GM11168 (cell line): ENCODE data around the gene CEP131.

Experiments used
- in situ Hi-C: fragments of 300-500 bp; cut with MboI; formaldehyde crosslinking; loops from one replicate; pipeline ENCODE4 v1.12.0; 2022; ENCODE audit warnings: low sequenced_read_pairs; ENCODE audit not compliant: unreplicated experiment

The CEP131 gene

GRCh38 chr17:81222906-81223761 lies at the start of gene CEP131:
Gene CEP131, minus strand, starts transcription at chr17:81222965. Its CDS starts 2,909 bp downstream, at chr17:81220056.
- in situ Hi-C loops = no loop called here

DNA sequence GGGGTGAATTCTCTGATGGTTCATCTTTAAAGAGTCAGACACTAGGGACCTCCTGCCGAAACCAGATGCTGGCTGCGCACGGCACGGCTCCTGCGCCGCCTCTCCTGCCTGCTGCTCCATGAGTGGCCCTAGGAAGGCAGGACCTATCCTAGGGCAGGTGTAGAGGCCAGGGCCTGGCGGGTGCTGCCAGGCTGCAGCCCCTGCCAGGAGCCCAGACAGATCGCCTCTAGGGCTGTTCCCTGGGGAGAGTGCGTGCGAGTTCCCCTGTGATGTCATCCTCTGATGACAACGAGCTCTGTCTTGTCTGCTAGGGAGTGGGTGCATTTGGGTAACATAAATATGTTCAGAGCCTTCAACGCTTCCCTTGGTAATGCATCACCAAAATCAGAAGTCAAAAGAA lies 48.5 kb upstream of the CEP131 start:
- in situ Hi-C loops = no loop called here

DNA sequence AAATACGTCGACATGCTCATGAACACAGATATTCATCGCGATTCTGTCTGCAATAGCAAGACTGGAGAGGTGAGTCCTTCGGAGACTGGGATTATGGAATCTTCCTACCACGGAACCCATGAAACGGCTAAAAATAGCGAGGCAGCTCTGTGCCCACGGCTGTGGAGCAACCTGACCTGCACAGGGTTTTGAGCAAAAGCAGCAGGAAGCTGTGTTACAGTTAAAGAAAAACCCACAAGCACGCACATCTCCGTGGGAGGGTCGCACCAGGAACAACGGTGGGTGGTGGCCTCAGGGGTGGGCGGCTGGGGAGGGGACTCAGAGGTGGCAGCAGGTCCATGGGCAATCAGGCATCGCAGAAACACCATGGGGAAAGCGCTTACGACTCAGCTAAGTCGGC lies 47.5 kb upstream of the CEP131 start:
- in situ Hi-C loops = no loop called here

GRCh38 chr17:81267390-81268067 lies 44.8 kb upstream of the CEP131 start:
- in situ Hi-C loops = no loop called here

DNA sequence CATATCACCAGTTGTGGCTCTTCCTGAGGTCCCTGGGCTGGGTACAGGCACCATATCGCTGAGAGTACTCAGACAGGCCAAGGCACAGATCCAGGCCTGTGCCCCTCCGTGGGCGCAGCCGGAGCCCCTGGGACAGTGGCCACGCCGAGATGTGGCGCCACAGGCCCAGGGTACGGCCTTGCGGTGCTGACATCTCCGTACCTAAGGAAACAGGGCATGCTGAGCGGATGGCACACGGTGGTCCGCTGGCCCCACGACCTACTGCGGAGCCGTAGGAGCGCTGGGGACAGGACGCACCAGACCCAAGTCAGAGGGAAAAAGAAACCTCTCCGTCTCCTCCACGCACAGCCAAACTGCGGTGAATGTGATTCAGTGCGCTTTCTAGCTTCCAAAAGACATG lies 42.8 kb upstream of the CEP131 start:
- in situ Hi-C loops = no loop called here

- in situ Hi-C loops = no loop called here
Measured at GRCh38 chr17:81264640-81265039, 41.9 kb upstream of the CEP131 start.

GRCh38 chr17:81263371-81264181 lies 40.8 kb upstream of the CEP131 start:
- in situ Hi-C loops = no loop called here

DNA sequence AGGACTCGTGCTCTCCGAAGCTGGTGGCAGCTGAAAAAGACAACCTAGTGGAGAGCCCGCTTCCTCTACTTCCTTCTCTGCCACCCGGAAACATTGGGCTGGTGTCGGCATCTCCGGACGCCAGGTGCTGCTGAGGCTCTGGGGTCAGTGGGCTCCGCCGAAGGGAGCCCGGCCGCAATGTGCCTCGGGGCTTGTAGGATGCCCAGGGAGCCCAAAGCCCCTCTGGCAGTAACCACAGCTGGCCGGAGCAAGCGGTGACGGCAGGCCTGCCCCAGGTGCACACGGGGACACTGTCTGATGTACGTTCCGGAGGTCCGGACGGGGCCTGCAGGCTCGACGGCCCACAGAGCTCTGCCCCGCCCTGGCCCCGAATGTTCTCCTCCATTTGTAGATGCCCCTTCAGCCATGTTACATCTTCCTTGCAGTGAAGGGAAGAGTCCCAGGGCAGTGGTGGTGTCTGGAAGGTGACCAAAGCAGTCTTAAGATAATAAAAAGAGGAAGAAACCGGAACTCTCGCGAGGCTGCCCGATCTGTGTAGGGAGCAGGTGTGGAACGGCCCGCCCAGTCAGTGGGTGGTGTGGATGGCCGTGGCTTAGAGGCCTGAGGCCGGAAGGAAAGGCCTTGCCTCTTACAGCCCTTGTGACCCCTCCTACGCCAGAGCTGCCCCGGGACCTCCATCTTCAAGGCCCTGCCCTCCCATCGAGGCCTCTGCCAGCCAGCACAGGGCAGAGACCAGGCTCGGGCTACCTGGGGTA lies 39.0 kb upstream of the CEP131 start:
- in situ Hi-C loops = no loop called here

DNA sequence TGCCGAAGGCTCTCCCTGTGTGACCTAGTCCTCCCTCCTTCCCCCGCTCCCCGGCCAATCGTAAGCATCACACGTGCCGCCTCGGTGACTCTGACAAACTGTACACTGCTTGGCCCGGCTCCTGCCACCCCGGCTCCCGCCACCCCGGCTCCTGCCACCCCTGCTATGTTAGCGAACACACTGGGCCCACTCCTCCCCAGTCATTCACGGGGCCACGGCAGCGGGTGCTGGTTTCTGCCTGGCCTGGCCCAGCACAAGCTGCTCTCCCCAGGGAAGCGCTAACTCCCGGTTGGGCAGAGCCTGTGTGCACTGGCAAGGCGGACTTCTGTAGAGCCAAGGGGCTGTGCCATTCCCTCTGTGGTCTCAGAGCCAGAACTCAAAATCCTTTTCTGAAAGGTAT lies 38.3 kb upstream of the CEP131 start:
- in situ Hi-C loops = no loop called here

DNA sequence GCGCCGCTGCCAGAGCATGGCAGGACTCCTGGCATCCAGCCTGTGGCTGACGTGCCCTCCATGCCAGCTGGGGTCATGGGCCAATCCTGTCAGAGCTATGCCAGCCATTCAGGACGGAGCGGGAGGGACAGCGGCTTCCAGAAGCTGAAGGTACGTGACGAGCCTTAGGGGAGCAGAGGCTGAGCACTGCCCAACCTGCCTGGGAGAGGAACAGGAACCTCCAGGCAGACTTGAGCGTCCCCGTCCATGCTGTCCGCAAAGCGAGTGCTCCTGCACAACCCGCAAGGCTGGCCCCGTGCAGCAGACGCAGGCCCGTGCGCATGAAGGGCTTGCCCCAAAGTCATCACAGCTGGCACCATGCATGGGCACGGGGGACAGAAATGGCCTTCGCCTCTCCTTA lies 37.9 kb upstream of the CEP131 start:
- in situ Hi-C loops = no loop called here

DNA sequence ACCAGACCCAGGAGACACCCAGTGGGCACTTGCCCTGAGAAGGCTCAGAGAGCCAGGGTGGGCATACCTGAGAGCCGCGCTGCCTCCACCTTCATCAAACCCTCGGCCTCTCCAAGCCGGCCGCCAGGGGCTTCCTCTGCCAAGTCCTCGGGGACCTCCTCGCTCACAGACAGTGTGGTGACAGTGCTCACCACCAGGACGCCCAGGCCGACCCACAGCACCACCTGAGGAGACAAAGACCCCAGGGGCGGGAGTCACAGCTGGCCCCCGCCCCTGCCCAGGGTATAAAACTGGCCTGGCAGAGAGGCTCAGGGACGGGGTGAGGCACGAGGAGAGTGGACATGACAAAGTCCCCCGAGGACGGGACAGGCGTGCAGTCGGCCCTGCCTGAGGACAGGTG lies 37.4 kb upstream of the CEP131 start:
- in situ Hi-C loops = no loop called here

DNA sequence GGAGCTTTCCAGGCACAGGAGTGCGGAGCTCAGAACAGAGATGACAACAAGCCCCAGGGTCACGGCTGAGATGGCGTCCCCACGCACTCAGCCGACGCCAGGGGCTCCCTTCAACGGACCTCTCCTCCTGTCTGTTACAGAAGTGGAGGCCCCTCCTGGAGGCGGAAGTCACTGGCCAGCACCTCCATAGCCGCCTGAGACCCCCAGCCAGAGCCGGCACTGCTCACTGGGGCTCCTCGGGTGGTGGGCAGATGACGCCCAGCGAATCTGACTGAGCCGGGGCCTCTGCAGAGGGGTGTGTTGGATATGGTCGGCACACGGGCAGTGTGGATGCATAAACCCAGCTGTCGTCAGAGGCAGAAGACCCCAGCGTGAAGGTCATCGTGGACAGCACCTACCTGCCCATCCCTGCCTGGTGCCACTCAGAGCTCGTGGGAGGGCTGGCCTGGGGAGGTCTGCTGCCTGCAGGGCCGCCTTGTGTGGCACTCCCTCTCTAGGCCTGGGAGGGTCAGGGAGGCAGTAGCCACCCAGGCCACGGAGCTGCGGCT lies 36.4 kb upstream of the CEP131 start:
- in situ Hi-C loops = no loop called here

DNA sequence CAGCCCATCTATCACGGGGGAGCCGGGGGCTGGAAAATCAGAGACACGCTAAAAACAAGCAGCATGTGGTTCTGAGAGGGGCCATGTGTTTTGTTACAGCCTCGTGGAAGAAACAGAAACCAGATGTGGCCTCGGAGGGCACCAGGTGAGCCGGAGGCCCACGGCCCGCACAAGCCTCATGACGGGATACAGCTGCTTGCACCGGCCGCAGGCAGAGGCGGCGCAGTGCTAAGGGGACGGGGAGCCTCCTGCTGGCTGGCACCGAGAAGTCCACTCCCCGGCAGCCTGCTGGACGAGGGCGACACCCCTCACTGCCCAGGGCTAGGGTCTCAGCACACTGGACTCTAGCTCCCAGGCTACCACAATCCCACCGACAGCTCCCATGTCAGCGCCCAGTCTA lies 35.5 kb upstream of the CEP131 start:
- in situ Hi-C loops = no loop called here

DNA sequence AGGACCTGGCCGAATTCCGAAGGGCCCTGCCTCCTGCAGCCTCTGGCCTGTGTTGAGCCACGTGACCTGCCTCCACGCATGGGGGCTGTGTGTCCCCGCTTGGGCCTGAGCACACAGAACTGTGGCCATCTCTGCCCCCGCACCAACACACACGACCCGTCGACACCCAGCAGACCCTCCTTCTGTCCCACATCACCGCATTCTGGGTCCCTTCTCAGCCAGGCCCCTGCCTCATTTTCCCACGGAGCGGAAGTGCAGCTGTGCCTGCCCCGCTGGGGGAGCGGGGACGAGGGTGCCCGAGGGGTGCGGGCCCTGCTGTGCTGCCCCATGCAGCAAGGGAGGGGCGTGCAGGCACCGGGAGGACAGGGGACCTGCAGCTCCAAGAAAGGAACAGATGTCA lies 34.8 kb upstream of the CEP131 start:
- in situ Hi-C loops = no loop called here

- in situ Hi-C loops = no loop called here
Measured at GRCh38 chr17:81256616-81257015, 33.9 kb upstream of the CEP131 start.

DNA sequence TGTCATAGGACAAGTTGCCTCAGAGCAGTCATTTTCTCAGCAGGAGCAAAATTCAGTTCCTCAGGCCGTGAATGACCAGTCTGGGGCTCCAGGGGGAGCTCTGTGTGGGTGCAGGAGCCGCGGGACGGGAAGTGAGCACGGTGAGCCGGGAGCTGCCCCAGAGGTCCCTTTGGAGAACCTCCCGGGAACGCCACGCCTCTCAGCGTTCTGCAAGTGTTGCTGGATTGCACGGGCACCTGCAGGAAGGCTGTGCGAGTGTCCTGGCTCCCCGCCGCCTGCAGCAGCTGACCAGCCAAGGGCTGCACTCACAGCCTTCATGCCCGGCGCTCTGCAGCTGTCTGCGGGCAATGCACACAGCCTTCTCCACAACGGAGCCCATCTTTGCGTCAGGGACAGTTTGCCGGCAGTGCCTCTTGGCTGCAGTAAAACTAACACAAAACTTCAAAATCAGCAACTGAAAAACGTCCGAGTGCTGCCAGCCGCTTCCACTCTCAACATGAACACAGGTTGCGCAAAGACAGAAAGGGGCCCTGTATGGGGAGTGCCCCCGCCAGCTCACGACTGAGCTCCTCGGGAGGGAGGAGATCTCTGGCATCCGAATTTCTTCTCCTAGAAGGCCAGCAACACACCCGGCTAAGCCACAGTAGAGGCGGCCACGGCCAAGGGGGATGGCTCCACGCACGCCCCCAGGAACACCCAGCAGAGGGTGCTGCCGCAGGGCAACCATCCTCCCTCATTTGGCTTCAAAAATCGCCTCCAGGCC lies 32.4 kb upstream of the CEP131 start:
- in situ Hi-C loops = no loop called here

GRCh38 chr17:81253358-81254131 lies 30.8 kb upstream of the CEP131 start:
- in situ Hi-C loops = no loop called here

GRCh38 chr17:81252987-81253329 lies 30.2 kb upstream of the CEP131 start:
- in situ Hi-C loops = no loop called here
